Hepatocyte (in vitro differentiated cells): ENCODE data around the gene ERFL. TPM values are rescaled to one million over a fixed set of nuclear protein-coding genes. Genes with fewer than 3 reads are reported as not detected.
"Not testable (repeated sequence)": the region's sequence is repeated elsewhere in the genome, so short reads cannot be mapped to it uniquely, and the experiment has no call there.

Experiments
- DNase-seq: peaks from one replicate; pipeline ENCODE4 v3.0.0-alpha.2; 2016; ENCODE audit warnings: low spot score
- H2AFZ ChIP-seq: fragments of 200-600 bp; sonication (generic); 2 replicates; pipeline ENCODE4 v1.6.0; 2016; ENCODE audit warnings: antibody characterized with exemption, mild to moderate bottlenecking
- H3K27ac ChIP-seq: fragments of 200-600 bp; sonication (generic); 2 replicates; pipeline ENCODE4 v1.5.1; 2016; ENCODE audit warnings: mild to moderate bottlenecking
- H3K27me3 ChIP-seq: fragments of 200-600 bp; sonication (generic); 2 replicates; pipeline ENCODE4 v1.6.1; 2016
- H3K36me3 ChIP-seq: fragments of 200-600 bp; sonication (generic); replicated peaks from 2 replicates; pipeline ENCODE4 v1.5.1; 2016; ENCODE audit warnings: low read depth; ENCODE audit not compliant: insufficient read depth
- H3K4me1 ChIP-seq: fragments of 200-600 bp; sonication (generic); 2 replicates; pipeline ENCODE4 v1.5.1; 2016; ENCODE audit warnings: mild to moderate bottlenecking, moderate library complexity; ENCODE audit not compliant: insufficient read depth
- H3K4me2 ChIP-seq: fragments of 200-600 bp; sonication (generic); 2 replicates; pipeline ENCODE4 v1.6.0; 2016
- H3K4me3 ChIP-seq: fragments of 200-600 bp; sonication (generic); 2 replicates; pipeline ENCODE4 v1.5.1; 2016; ENCODE audit warnings: mild to moderate bottlenecking
- H3K79me2 ChIP-seq: fragments of 200-600 bp; sonication (generic); 2 replicates; pipeline ENCODE4 v1.6.0; 2017; ENCODE audit warnings: mild to moderate bottlenecking
- H3K9me2 ChIP-seq: fragments of 200-600 bp; sonication (generic); replicated peaks from 2 replicates; pipeline ENCODE4 v1.6.0; 2017; ENCODE audit warnings: mild to moderate bottlenecking; ENCODE audit not compliant: insufficient read depth
- H3K9me3 ChIP-seq: fragments of 200-600 bp; sonication (generic); 2 replicates; pipeline ENCODE4 v1.5.1; 2016; ENCODE audit warnings: low read depth, mild to moderate bottlenecking
- H4K20me1 ChIP-seq: fragments of 200-600 bp; sonication (generic); 2 replicates; pipeline ENCODE4 v1.6.0; 2016; ENCODE audit warnings: mild to moderate bottlenecking; ENCODE audit not compliant: insufficient read depth, poor library complexity, severe bottlenecking
- EZH2 ChIP-seq: fragments of 200-600 bp; sonication (generic); IDR thresholded peaks from 2 replicates; pipeline ENCODE4 v1.6.1; 2016; ENCODE audit warnings: antibody characterized with exemption, mild to moderate bottlenecking, borderline replicate concordance
- EZH2phosphoT487 ChIP-seq: fragments of 200-600 bp; sonication (generic); IDR thresholded peaks from one replicate; pipeline ENCODE4 v1.6.1; 2018; ENCODE audit warnings: antibody characterized with exemption, mild to moderate bottlenecking, low read depth, moderate library complexity; ENCODE audit not compliant: unreplicated experiment, severe bottlenecking
- WGBS: methylation state at CpG from one replicate; pipeline ENCODE4 v1.1.6; 2016; ENCODE audit warnings: low lambda C conversion rate; ENCODE audit errors: missing lambda C conversion rate; 5-methylcytosine and 5-hydroxymethylcytosine counted together
- polyA plus RNA-seq: library from polyadenylated mRNA; unstranded; fragments of >200 nt; fragmentation: Nextera tagmentation; extraction: Ambion mirVana; gene quantifications from 2 replicates; pipeline ENCODE4 v1.2.1, GENCODE V29; 2016
- total RNA-seq: library from RNA; depleted of rRNA; stranded (reverse); fragments of >200 nt; gene quantifications from 2 replicates; pipeline ENCODE4 v1.2.3, GENCODE V29; 2014
- TF ChIP-seq, protein P1 (sequence below): fragments of 200-600 bp; sonication (generic); IDR thresholded peaks from 2 replicates; pipeline ENCODE4 v1.5.1; 2016; ENCODE audit warnings: antibody characterized with exemption, mild to moderate bottlenecking; ENCODE audit not compliant: poor library complexity

ERFL gene
- total and polyA plus RNA-seq, 2 experiments from 2014 or later: 0.53 TPM; not detected in 1

DNA sequence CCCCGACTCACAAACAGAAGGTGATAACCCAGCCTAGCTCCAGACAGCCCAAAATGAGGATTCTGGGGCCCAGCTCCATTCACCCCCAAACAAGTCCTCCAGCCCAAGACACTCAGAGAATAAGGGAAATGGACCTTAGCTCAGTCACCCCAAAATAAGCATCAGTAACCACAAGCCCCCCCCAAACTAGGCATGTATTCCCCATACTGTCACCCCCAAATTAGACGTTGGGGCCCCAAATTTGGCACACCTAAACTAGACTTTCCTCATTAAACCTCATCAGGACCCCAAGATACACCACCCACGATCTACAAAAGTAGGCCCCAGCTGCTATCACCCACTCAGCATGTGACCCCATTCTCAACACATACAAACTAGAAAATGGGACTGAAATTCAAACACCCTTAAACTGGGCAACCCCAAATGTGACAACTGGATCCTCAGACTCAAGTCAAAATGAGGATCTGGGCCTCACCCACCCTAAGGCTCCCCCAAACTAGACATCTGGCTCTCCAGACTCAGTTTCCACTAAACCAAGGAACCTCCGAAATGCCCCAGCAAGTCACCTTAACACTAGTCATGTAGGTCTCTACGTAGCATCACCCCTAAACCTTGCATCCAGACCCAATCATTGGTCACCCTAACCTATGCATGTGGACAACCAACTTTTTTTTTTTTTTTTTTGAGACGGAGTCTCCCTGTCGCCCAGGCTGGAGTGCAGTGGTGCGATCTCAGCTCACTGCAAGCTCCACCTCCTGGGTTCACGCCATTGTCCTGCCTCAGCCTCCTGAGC, 13.4 kb upstream of the ERFL start:
- Histone ChIP-seq H3K9me2 (no peaks in the 10 kb centered on the region), H3K36me3 (no peaks in the 10 kb centered on the region), H3K4me3 (no peak overlapping the region), H3K9me3 (no peaks in the 10 kb centered on the region), H3K79me2 (no peaks in the 10 kb centered on the region), H2AFZ (no peak overlapping the region), H4K20me1 (no peaks in the 10 kb centered on the region), H3K27ac (no peak overlapping the region), H3K27me3 (peaks cover 26% of the 10 kb centered on the region), H3K4me1 (no peaks in the 10 kb centered on the region), H3K4me2 (no peak overlapping the region)
- WGBS: 94% methylated on average over 7 of the region's 9 CpGs
- TF ChIP-seq EZH2phosphoT487 (no peak), EZH2 (no peak)
- TF ChIP-seq, protein P1, sequence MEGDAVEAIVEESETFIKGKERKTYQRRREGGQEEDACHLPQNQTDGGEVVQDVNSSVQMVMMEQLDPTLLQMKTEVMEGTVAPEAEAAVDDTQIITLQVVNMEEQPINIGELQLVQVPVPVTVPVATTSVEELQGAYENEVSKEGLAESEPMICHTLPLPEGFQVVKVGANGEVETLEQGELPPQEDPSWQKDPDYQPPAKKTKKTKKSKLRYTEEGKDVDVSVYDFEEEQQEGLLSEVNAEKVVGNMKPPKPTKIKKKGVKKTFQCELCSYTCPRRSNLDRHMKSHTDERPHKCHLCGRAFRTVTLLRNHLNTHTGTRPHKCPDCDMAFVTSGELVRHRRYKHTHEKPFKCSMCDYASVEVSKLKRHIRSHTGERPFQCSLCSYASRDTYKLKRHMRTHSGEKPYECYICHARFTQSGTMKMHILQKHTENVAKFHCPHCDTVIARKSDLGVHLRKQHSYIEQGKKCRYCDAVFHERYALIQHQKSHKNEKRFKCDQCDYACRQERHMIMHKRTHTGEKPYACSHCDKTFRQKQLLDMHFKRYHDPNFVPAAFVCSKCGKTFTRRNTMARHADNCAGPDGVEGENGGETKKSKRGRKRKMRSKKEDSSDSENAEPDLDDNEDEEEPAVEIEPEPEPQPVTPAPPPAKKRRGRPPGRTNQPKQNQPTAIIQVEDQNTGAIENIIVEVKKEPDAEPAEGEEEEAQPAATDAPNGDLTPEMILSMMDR: no peak
- no peak for DNase-seq

DNA sequence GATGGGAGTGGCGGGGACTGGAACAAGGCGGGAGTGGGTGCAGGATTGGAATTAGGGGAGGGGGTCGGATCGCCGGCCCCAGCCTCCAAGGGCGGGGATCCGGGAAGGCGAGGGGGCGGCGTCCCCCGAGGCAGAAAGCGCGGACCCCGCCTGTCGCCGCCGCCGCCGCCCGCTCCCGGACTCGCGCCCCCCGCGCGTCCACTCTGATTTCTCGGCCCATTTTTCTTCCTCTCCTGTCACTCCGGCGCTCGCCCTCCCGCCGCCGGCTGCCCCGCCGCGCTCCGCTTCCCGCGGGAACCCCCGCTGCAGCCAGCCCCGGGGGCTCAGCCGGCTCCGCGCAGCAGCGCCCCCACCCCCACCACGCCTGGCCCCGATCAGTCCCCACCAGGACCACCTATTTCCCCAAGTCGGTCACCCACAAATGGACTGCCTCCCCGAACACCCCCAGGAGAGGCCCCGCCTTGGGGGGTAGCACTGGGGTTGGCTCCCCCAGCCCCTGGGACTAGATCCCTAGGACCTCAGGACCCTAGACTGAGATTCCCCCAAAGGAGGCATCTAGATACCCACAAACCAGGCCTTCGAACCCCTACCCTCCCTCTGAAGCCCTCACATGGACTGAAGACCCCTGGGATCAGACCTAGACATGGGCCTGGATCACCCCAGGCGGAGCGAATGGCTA, 12.6 kb upstream of the ERFL start:
- H3K4me1 ChIP-seq: no peaks in the 10 kb centered on the region
- H3K9me3 ChIP-seq: no peaks in the 10 kb centered on the region
- WGBS: 59% methylated on average over 8 of the region's 53 CpGs
- H3K4me3 ChIP-seq: peak overlapping the region; percentile 44
- H4K20me1 ChIP-seq: no peaks in the 10 kb centered on the region
- H3K4me2 ChIP-seq: peak overlapping the region; percentile 96
- DNase-seq: no peak
- no peaks in the 10 kb centered on the region for H3K79me2 ChIP-seq
- peaks cover 34% of the 10 kb centered on the region for H3K27me3 ChIP-seq
- no peaks in the 10 kb centered on the region for H3K9me2 ChIP-seq
- no peak overlapping the region for H3K27ac ChIP-seq
- H2AFZ ChIP-seq: peak overlapping the region; percentile 85
- TF ChIP-seq, protein P1: no peak
- no peak for TF ChIP-seq EZH2phosphoT487
- no peak for TF ChIP-seq EZH2
- no peaks in the 10 kb centered on the region for H3K36me3 ChIP-seq

DNA sequence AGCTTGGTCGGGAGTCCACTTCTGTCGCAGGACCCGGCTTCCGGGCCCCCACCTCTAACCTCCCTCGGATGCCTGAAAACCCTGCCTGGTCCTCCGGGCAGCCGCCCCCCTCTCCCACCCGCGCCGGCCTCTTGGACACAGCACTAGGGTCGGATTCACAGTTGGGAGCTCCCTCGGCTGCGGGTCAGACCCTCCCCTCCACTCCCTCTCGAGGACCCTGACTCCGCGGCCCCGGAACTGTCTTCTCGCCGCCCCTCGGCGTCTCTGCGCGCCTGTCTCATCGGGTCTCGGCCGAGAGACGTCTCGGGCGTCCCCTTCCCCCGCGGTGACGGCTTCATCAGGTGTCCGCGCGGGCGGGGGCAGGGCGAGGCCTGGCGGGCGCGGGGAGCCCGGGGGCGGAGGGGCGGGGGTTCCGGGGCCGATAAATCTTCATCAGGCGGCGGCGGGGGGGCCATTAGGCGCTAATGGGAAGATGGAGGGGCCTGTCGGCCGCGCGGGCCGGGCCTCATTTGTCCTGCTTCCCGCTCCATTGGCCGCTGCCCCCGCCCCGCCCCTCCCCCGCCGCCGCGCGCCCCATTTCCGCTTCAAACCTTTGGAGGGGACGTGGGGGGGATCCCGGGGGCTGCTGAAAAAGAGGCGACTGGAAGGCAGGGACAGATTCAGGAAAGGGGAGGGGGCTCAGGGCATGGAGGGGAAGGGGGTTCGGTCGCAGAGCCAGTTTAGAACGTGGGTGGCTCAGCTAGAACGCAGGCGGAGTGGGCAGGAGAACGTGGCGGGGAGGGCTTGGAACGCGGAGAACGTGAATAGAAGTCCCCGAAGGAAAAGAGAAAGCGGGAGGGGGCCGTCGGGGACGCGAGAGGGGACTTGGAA, 11.8 kb upstream of the ERFL start:
- H2AFZ ChIP-seq: peak overlapping the region; percentile 85
- TF ChIP-seq EZH2: peak; percentile 37
- TF ChIP-seq, protein P1: no peak
- no peaks in the 10 kb centered on the region for H3K36me3 ChIP-seq
- H3K4me2 ChIP-seq: peak overlapping the region; percentile 96
- H3K79me2 ChIP-seq: no peaks in the 10 kb centered on the region
- no peaks in the 10 kb centered on the region for H4K20me1 ChIP-seq
- 11% methylated on average over 13 of the region's 83 CpGs for WGBS
- peak overlapping the region; percentile 44 for H3K4me3 ChIP-seq
- no peaks in the 10 kb centered on the region for H3K9me3 ChIP-seq
- H3K27ac ChIP-seq: no peak overlapping the region
- peak; percentile 60 for DNase-seq
- H3K4me1 ChIP-seq: no peaks in the 10 kb centered on the region
- peaks cover 39% of the 10 kb centered on the region for H3K27me3 ChIP-seq
- no peaks in the 10 kb centered on the region for H3K9me2 ChIP-seq

DNA sequence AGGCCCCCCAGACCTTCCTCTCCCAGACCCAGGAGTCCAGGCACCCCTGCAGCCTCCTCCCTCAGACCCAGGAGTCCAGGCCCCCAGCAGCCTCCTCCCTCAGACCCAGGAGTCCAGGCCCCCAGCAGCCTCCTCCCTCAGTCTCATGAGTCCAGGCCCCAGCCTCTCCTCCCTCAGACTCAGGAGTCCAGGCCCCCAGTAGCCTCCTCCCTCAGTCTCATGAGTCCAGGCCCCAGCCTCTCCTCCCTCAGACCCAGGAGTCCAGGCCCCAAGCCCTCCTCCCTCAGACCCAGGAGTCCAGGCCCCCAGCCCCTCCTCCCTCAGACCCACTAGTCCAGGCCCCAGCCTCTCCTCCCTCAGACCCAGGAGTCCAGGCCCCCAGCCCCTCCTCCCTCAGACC, 11.0 kb upstream of the ERFL start:
- not testable (repeated sequence) for H3K27ac ChIP-seq, H2AFZ ChIP-seq, H3K9me2 ChIP-seq, DNase-seq, H3K4me3 ChIP-seq, H3K4me1 ChIP-seq, H4K20me1 ChIP-seq, H3K4me2 ChIP-seq, H3K9me3 ChIP-seq, H3K79me2 ChIP-seq, H3K36me3 ChIP-seq
- H3K27me3 ChIP-seq: peaks cover 44% of the 10 kb centered on the region
